PC-9 (cell line): ENCODE data around the gene MYO3B.

Experiments
- EZH2 ChIP-seq: fragments of 200-600 bp; sonication (generic); IDR thresholded peaks from 2 replicates; pipeline ENCODE4 v1.8.0; 2017; ENCODE audit warnings: antibody characterized with exemption, low read depth
- TF ChIP-seq, protein P1 (sequence below): fragments of 200-600 bp; sonication (generic); conservative IDR thresholded peaks from 2 replicates; pipeline ENCODE4 v1.6.1; 2017; ENCODE audit warnings: mixed run types, antibody characterized with exemption, mild to moderate bottlenecking, moderate library complexity

GRCh38 chr2:170270278-170270864 lies 92.4 kb downstream of the MYO3B start:
- TF ChIP-seq, protein P1, sequence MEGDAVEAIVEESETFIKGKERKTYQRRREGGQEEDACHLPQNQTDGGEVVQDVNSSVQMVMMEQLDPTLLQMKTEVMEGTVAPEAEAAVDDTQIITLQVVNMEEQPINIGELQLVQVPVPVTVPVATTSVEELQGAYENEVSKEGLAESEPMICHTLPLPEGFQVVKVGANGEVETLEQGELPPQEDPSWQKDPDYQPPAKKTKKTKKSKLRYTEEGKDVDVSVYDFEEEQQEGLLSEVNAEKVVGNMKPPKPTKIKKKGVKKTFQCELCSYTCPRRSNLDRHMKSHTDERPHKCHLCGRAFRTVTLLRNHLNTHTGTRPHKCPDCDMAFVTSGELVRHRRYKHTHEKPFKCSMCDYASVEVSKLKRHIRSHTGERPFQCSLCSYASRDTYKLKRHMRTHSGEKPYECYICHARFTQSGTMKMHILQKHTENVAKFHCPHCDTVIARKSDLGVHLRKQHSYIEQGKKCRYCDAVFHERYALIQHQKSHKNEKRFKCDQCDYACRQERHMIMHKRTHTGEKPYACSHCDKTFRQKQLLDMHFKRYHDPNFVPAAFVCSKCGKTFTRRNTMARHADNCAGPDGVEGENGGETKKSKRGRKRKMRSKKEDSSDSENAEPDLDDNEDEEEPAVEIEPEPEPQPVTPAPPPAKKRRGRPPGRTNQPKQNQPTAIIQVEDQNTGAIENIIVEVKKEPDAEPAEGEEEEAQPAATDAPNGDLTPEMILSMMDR = no peak
- TF ChIP-seq EZH2 = no peak
